Duodenal mucosa (tissue), 2 donors: ENCODE results near the gene KLHL18.
"Not testable (repeated sequence)": the region's sequence is repeated elsewhere in the genome, so short reads cannot be mapped to it uniquely, and the experiment has no call there.

ENCODE experiments used
- H3K27ac ChIP-seq: one replicate; pipeline ENCODE4 v1.7.0; 2013; ENCODE audit warnings: low read depth, low read length
- H3K27me3 ChIP-seq, 2 donors: one replicate each; pipeline ENCODE4 v1.7.0; 2013; ENCODE audit warnings: low read length in 2 of 2, control low read depth in 1 of 2; ENCODE audit not compliant: insufficient read depth in 2 of 2, control insufficient read depth in 1 of 2
- H3K36me3 ChIP-seq, 2 donors: one replicate each; pipeline ENCODE4 v1.7.0; 2013; ENCODE audit warnings: low read length in 2 of 2, control low read depth in 1 of 2; ENCODE audit not compliant: insufficient read depth in 2 of 2, control insufficient read depth in 1 of 2
- H3K4me1 ChIP-seq, 2 donors: one replicate each; pipeline ENCODE4 v1.7.0; 2013; ENCODE audit warnings: low read length in 2 of 2, control low read depth in 1 of 2; ENCODE audit not compliant: insufficient read depth in 2 of 2, control insufficient read depth in 1 of 2
- H3K4me3 ChIP-seq, 2 donors: one replicate each; pipeline ENCODE4 v1.7.0; 2013; ENCODE audit warnings: low read length in 2 of 2, low read depth in 1 of 2
- H3K9ac ChIP-seq, 2 donors: one replicate each; pipeline ENCODE4 v1.7.0; 2013; ENCODE audit warnings: low read length in 2 of 2, low read depth in 1 of 2
- H3K9me3 ChIP-seq, 2 donors: one replicate each; pipeline ENCODE4 v1.7.0; 2013; ENCODE audit warnings: low read length in 2 of 2, control low read depth in 1 of 2; ENCODE audit not compliant: control insufficient read depth in 1 of 2

Gene KLHL18

GRCh38 chr3:47355010-47355409, 72.3 kb downstream of the KLHL18 start:
- H3K9ac ChIP-seq: no peak overlapping the region
- H3K27me3 ChIP-seq: no peaks in the 10 kb centered on the region
- H3K9me3 ChIP-seq: peaks cover 12 to 14% of the 10 kb centered on the region in 2 donors
- no peaks in the 10 kb centered on the region for H3K4me1 ChIP-seq
- H3K36me3 ChIP-seq: no peaks in the 10 kb centered on the region
- H3K4me3 ChIP-seq: no peak overlapping the region
- no peak overlapping the region for H3K27ac ChIP-seq

GRCh38 chr3:47356201-47356600, 73.5 kb downstream of the KLHL18 start:
- H3K9me3 ChIP-seq: peaks cover 15% of the 10 kb centered on the region in 2 donors
- H3K4me3 ChIP-seq: no peak overlapping the region
- no peak overlapping the region for H3K27ac ChIP-seq
- no peaks in the 10 kb centered on the region for H3K36me3 ChIP-seq
- no peaks in the 10 kb centered on the region for H3K27me3 ChIP-seq
- H3K4me1 ChIP-seq: no peaks in the 10 kb centered on the region
- no peak overlapping the region for H3K9ac ChIP-seq

- H3K9ac ChIP-seq: no peak overlapping the region
- no peaks in the 10 kb centered on the region for H3K36me3 ChIP-seq
- no peaks in the 10 kb centered on the region for H3K4me1 ChIP-seq
- H3K27ac ChIP-seq: no peak overlapping the region
- peaks cover 15% of the 10 kb centered on the region in 2 donors for H3K9me3 ChIP-seq
- H3K27me3 ChIP-seq: no peaks in the 10 kb centered on the region
- H3K4me3 ChIP-seq: no peak overlapping the region
Measured at GRCh38 chr3:47359323-47359722, 76.6 kb downstream of the KLHL18 start.

- not testable (repeated sequence) for H3K4me1 ChIP-seq, H3K27me3 ChIP-seq, H3K27ac ChIP-seq, H3K36me3 ChIP-seq, H3K4me3 ChIP-seq, H3K9ac ChIP-seq
- peaks cover 15% of the 10 kb centered on the region in 2 donors for H3K9me3 ChIP-seq
Measured at GRCh38 chr3:47360110-47360517, 77.4 kb downstream of the KLHL18 start.

GRCh38 chr3:47362701-47363100, 80.0 kb downstream of the KLHL18 start:
- Histone ChIP-seq H3K36me3 (no peaks in the 10 kb centered on the region), H3K4me1 (no peaks in the 10 kb centered on the region), H3K4me3 (no peak overlapping the region), H3K27me3 (no peaks in the 10 kb centered on the region), H3K9me3 (peaks cover 15% of the 10 kb centered on the region in 2 donors), H3K9ac (no peak overlapping the region), H3K27ac (no peak overlapping the region)

- H3K4me3 ChIP-seq: no peak overlapping the region
- no peaks in the 10 kb centered on the region for H3K9me3 ChIP-seq
- H3K4me1 ChIP-seq: no peaks in the 10 kb centered on the region
- no peak overlapping the region for H3K9ac ChIP-seq
- no peaks in the 10 kb centered on the region for H3K36me3 ChIP-seq
- no peak overlapping the region for H3K27ac ChIP-seq
- H3K27me3 ChIP-seq: no peaks in the 10 kb centered on the region
Measured at GRCh38 chr3:47365213-47366153, 82.7 kb downstream of the KLHL18 start.

- Histone ChIP-seq H3K9me3 (no peaks in the 10 kb centered on the region), H3K27ac (no peak overlapping the region), H3K36me3 (no peaks in the 10 kb centered on the region)
Measured at GRCh38 chr3:47366833-47367232, 84.1 kb downstream of the KLHL18 start.

GRCh38 chr3:47367631-47368030, 84.9 kb downstream of the KLHL18 start:
- Histone ChIP-seq H3K4me3 (no peak overlapping the region), H3K9me3 (no peaks in the 10 kb centered on the region), H3K4me1 (no peaks in the 10 kb centered on the region), H3K9ac (no peak overlapping the region), H3K36me3 (no peaks in the 10 kb centered on the region), H3K27ac (no peak overlapping the region), H3K27me3 (peaks cover 0 to 5% of the 10 kb centered on the region in 2 donors)

More at GRCh38 chr3:47366833-47367232, 84.1 kb downstream of the KLHL18 start:
- H3K4me1 ChIP-seq: no peaks in the 10 kb centered on the region
- H3K27me3 ChIP-seq: peaks cover 0 to 3% of the 10 kb centered on the region in 2 donors
- H3K4me3 ChIP-seq: no peak overlapping the region
- no peak overlapping the region for H3K9ac ChIP-seq

- H3K36me3 ChIP-seq, H3K4me1 ChIP-seq, H3K27ac ChIP-seq, H3K9ac ChIP-seq, H3K4me3 ChIP-seq, H3K9me3 ChIP-seq, H3K27me3 ChIP-seq: not testable (repeated sequence)
Measured at GRCh38 chr3:47370020-47370419, 87.3 kb downstream of the KLHL18 start.

- Histone ChIP-seq H3K4me1 (no peaks in the 10 kb centered on the region), H3K27me3 (peaks cover 0 to 5% of the 10 kb centered on the region in 2 donors), H3K9ac (no peak overlapping the region), H3K9me3 (no peaks in the 10 kb centered on the region), H3K36me3 (no peaks in the 10 kb centered on the region), H3K4me3 (no peak overlapping the region), H3K27ac (no peak overlapping the region)
Measured at GRCh38 chr3:47370887-47371697, 88.3 kb downstream of the KLHL18 start.
